GM13977 (cell line): ENCODE results near the gene ATP7B.

Experiments used
- DNase-seq: peaks from one replicate; pipeline ENCODE4 v3.0.0; 2012; ENCODE audit warnings: low spot score
- in situ Hi-C: fragments of 300-500 bp; cut with MboI; formaldehyde crosslinking; loops from one replicate; pipeline ENCODE4 v1.12.0; 2022; ENCODE audit warnings: low sequenced_read_pairs, low pct_unique_long_range_greater_than_20kb, mixed read lengths, inconsistent platforms; ENCODE audit not compliant: unreplicated experiment
- TF ChIP-seq, protein P1 (sequence below): IDR thresholded peaks from 2 replicates; pipeline ENCODE4 v1.5.1; 2012; ENCODE audit warnings: mild to moderate bottlenecking, control low read depth; ENCODE audit not compliant: insufficient read depth; ENCODE audit errors: extremely low read depth, missing control alignments

Gene ATP7B

DNA sequence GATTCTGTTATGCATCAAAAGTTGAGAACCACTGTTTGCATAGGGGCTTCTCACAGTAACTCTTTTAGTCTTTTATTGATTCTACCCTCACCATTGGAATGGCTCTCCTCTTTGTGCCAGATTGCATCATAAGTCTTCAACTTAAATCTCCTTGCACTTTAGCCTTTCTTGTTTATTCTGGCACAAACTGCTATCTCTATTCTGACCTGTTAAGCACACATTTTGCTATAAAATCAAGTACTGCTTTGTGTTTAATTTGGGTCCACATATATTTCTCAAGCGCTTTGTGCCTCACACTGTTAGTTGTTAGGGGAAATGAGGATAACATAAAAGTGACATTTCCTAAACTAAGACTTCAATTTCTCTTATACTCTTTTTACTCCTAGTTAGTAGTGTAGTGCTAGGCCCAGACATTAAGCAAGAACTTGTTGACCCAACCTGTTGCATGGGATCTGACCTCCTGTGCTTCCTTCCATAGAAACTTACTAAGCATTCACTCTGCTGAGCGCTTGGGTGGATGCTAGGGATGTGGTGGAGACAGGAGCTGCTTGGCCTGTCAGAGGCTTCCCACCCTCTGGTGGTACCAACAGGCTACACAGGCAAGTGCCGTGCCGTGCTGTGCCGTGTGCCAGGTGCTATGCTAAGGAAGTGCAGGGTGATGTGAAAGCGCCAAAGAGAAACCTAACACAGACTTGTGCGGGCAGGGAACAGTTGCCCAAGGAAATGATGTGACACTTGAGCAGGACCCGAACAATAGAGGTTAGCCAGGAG is 14.4 kb upstream of the ATP7B start:
- in situ Hi-C loops = no loop called here
- TF ChIP-seq, protein P1, sequence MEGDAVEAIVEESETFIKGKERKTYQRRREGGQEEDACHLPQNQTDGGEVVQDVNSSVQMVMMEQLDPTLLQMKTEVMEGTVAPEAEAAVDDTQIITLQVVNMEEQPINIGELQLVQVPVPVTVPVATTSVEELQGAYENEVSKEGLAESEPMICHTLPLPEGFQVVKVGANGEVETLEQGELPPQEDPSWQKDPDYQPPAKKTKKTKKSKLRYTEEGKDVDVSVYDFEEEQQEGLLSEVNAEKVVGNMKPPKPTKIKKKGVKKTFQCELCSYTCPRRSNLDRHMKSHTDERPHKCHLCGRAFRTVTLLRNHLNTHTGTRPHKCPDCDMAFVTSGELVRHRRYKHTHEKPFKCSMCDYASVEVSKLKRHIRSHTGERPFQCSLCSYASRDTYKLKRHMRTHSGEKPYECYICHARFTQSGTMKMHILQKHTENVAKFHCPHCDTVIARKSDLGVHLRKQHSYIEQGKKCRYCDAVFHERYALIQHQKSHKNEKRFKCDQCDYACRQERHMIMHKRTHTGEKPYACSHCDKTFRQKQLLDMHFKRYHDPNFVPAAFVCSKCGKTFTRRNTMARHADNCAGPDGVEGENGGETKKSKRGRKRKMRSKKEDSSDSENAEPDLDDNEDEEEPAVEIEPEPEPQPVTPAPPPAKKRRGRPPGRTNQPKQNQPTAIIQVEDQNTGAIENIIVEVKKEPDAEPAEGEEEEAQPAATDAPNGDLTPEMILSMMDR = no peak
- no peak for DNase-seq

DNA sequence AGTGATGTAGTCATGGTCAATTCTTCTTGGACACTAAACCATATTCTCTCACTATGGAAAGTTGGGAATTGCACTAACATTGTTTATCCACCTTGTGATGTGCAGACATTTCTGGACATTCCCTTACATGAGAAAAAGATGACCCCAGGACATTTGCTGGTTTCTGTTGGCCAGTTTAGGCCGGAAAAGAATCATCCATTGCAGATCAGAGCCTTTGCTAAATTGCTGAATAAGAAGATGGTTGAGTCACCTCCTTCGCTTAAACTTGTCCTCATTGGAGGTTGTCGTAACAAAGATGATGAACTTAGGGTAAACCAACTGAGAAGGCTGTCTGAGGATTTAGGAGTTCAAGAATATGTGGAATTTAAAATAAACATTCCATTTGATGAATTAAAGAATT is 13.2 kb upstream of the ATP7B start, which contains the start of gene UTP14C:
Gene UTP14C, plus strand, starts transcription at position 211 of the 400 bp plus-strand sequence. CDS start 4,114 bp downstream, outside the sequence.
- TF ChIP-seq, protein P1 = no peak
- DNase-seq = no peak
- in situ Hi-C loops = no loop called here

DNA sequence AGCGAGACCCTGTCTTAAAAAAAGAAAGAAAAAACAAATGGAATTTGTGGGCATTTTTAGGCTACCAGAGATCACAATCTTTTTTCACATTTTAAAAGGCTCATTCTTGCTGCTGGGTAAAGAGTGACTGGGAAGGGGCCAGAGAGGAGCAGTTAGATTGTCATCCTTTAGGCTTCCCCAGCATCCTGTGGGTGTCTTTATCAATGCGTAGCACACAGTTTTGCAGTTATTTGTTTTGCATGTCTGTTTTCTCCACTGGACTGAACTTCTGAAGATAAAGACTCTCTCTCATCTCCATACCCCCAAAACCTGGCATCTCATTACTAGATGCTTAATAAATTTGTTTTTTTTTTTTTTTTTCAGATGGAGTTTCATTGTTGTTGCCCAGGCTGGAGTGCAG is 11.1 kb upstream of the ATP7B start:
- TF ChIP-seq, protein P1 = no peak
- in situ Hi-C loops = no loop called here
- no peak for DNase-seq

DNA sequence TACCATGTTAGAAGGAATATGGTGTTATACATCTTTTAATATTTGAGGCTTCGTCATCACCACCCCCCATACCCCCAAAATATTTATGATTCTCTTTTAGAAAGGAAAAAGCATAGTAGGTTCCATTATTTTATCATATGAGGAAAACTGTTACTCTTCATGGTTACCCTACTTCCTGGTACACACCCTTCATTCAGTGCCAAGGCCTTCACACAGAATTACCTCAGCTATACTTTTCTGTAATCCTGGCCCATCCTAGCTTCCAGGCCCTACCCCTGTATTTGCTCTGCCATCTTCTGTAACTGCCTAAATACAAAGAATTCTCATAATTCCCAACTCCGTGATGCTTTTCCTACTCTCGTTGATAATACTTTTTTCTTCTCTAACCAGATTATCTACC is 8.9 kb upstream of the ATP7B start:
- TF ChIP-seq, protein P1 = no peak
- in situ Hi-C loops = no loop called here
- no peak for DNase-seq

DNA sequence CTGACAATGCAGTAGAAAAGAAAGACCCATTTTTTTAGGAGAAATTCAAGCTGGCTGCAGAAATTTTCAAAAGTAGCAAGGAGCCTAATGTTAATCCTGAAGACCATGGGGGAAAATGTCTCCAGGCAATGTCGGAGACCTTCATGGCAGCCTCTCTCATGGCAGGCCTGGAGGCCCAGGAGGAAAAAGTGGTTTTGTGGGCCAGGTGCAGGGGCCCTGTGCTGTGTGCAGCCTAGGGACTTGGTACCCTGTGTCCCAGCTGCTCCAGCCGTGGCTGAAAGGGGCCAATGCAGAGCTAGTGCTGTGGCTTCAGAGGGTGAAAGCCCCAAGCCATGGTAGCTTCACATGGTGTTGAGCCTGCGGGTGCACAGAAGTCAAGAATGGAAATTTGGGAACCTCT is 5.0 kb upstream of the ATP7B start:
- in situ Hi-C loops = no loop called here
- TF ChIP-seq, protein P1 = no peak

DNA sequence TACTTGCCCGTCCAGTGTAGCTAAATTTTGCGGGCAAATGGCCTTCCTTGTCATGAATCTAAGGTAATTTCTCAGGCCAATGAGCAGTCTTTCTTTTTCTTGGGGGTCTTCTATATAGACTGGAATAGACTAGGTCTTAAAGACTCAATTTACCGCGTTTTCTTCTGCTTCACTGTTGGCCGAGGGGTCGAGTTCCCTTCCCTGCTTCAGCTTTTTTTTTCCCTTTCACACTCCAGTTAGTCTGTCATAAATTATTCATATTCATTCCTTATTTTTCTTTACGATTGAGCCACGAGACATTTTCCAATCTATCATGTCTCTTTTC is 1.2 kb upstream of the ATP7B start:
- TF ChIP-seq, protein P1 = no peak
- in situ Hi-C loops = no loop called here
- DNase-seq = no peak

More for the DNA sequence above, 5.0 kb upstream of the ATP7B start:
- no peak for DNase-seq
